Measurements from ENCODE around the gene TMC7.

The TMC7 gene

DNA sequence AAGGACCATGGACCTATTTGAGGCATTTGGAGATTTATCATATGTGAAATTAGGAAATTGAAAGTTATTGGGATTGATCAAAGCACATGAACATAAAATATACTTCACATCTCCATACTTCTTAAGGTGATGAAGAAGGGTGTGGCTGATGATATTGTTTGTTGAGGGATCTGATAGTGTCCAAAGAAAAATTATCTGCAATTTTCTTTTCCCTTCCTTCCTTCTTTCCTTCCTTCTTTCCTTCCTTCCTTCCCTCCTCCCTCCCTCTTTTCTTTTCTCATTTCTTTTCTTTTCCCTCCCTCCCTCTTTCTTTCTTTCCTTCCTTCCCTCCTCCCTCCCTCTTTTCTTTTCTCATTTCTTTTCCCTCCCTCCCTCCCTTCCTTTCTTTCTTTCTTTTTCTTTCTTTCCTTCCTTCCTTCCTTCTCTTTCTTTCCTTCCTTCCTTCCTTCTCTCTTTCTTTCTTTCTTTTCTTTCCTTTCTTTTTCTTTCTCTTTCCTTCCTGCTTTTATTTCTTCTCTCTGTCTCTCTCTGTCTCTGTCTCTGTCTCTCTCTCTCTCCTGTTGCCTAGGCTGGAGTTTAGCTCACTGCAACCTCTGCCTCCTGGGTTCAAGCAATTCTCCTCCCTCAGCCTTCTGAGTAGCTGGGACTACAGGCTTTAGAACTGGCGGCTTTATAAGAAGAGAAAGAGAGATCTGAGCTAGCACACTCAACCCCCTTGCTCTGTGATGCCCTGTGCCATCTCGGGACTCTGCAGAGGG, 109.1 kb downstream of the TMC7 start:
- no peak for DNase-seq

GRCh38 chr16:19093631-19094541, 110.2 kb downstream of the TMC7 start:
- no peak for DNase-seq

GRCh38 chr16:19094542-19095365, 111.0 kb downstream of the TMC7 start:
- DNase-seq = no peak

GRCh38 chr16:19095654-19096053, 111.9 kb downstream of the TMC7 start:
- peak; percentile 28 for DNase-seq

- no peak for DNase-seq
Observed at GRCh38 chr16:19098173-19098572, 114.4 kb downstream of the TMC7 start.

DNA sequence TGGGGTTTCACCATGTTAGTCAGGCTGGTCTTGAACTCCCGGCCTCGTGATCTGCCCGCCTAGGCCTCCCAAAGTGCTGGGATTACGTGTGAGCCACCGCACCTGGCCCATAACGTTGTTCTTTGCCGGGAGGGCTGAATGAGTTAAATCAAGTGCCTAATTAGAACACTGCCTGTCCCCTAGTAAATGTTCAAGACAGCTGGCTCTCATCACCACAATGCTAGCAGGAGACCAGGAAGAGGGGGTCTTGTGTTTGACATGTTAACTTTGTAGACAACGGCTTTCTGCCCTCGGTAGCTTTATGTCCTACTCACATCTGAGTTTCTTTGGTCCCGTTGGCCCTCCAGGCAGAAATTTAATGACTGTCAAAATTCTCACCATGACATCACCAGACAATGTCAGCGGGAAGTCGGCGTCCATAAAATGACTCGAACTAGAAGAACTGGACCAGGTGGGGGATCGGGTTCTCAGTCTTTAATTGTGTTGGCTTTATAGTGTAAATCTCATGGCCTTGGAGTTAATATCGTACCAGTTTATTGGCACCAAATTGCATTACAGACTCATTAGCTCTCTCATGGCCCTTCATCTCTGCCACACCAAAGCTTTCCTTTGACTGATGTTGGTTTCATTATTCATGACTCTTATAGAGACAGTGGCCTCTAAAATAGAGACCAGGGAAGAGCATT, 118.6 kb downstream of the TMC7 start:
- DNase-seq = peak; percentile 27

GRCh38 chr16:19104607-19105006, 120.9 kb downstream of the TMC7 start:
- DNase-seq = no peak

DNA sequence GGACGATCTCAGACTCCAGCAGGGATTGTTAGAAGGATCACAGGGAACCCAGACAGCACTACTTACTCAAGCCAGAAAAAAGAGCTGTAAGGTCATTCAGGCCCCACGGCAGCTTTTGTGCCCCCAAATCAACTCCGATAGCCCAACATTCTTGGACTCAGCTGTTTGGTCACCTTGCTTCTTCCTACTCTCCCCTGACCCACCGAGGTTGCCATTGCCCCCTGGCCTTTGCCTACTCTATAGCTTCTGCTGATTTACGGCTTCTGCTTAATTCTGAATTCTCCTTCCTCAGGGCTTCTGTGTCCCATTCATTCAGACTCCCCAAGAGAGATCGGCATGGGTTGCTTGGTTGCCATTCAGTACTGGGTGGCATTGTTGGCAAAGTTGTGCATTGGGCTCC, 121.4 kb downstream of the TMC7 start:
- no peak for DNase-seq

- no peak for DNase-seq
Observed at GRCh38 chr16:19105891-19106624, 122.3 kb downstream of the TMC7 start.

DNA sequence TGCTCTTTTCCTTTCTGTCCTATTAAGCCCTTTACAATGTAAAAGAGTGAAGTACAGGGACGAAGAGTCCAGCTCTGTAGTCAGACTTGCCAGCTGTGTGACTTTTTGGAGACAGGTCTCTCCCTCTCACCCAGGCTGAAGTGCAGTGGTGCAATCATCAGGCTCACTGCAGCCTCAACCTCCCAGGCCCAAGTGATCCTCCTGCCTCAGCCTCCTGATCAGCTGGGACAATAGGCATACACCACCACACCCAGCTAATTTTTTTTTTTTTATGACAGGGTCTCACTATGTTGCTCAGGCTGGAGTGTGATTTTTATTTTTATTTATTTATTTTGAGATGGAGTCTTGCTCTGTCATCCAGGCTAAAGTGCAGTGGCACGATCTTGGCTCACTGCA, 122.9 kb downstream of the TMC7 start:
- DNase-seq = no peak

GRCh38 chr16:19108409-19109287, 124.9 kb downstream of the TMC7 start:
- DNase-seq = no peak

GRCh38 chr16:19109288-19109664, 125.5 kb downstream of the TMC7 start:
- no peak for DNase-seq

GRCh38 chr16:19110537-19111360, 127.0 kb downstream of the TMC7 start:
- no peak for DNase-seq

- no peak for DNase-seq
Observed at GRCh38 chr16:19112099-19112407, 128.3 kb downstream of the TMC7 start.

All from EL (cell line).